Stomach smooth muscle (tissue), 2 donors: Measurements from ENCODE around the gene FAM181A.

Source experiments
- H3K27ac ChIP-seq: one replicate; pipeline ENCODE4 v1.7.0; 2013; ENCODE audit warnings: mild to moderate bottlenecking, low read length, inconsistent platforms
- H3K27me3 ChIP-seq, 2 donors: one replicate each; pipeline ENCODE4 v1.7.0; 2013; ENCODE audit warnings: low read length in 2 of 2; ENCODE audit not compliant: insufficient read depth in 2 of 2, control insufficient read depth in 1 of 2
- H3K36me3 ChIP-seq, 2 donors: one replicate each; pipeline ENCODE4 v1.7.0; 2013; ENCODE audit warnings: low read length in 2 of 2; ENCODE audit not compliant: control insufficient read depth in 2 of 2, insufficient read depth in 2 of 2
- H3K4me1 ChIP-seq: one replicate; pipeline ENCODE4 v1.7.0; 2013; ENCODE audit warnings: low read length; ENCODE audit not compliant: control insufficient read depth, insufficient read depth
- H3K4me3 ChIP-seq, 2 donors: one replicate each; pipeline ENCODE4 v1.7.0; 2013; ENCODE audit warnings: low read length in 2 of 2
- H3K9ac ChIP-seq, 2 donors: one replicate each; pipeline ENCODE4 v1.7.0; 2013; ENCODE audit warnings: low read length in 2 of 2, mild to moderate bottlenecking in 1 of 2
- H3K9me3 ChIP-seq, 2 donors: one replicate each; pipeline ENCODE4 v1.7.0; 2013; ENCODE audit warnings: low read length in 2 of 2; ENCODE audit not compliant: control insufficient read depth in 2 of 2
- donor health status: healthy.
- donor health status: Pancreatic carcinoma.

Gene FAM181A

DNA sequence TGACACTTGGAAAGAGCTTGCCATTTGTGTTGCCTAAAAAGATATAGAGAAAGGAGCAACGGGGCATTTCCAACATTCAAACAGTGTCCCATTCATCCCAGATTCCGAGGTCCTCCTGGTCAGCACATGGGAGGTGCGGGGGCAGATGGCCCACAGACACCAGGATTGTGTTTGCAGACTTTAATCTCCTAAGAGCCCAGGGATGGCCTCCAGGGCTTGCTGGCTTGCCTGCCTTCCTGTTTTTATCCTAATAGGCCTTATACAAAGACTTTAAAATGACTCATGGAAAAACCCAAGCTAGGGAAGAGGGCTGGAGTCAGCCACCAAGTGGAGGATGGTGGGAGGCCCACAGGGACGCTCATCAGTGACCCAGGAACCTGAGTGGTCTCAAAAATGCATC, 21.5 kb upstream of the FAM181A start:
- no peaks in the 10 kb centered on the region for H3K36me3 ChIP-seq
- H3K27ac ChIP-seq = no peak overlapping the region
- H3K4me3 ChIP-seq = no peak overlapping the region
- H3K9ac ChIP-seq = no peak overlapping the region
- H3K9me3 ChIP-seq = no peaks in the 10 kb centered on the region
- H3K27me3 ChIP-seq = peaks cover 0 to 4% of the 10 kb centered on the region in 2 donors
- H3K4me1 ChIP-seq = peaks cover 4% of the 10 kb centered on the region

DNA sequence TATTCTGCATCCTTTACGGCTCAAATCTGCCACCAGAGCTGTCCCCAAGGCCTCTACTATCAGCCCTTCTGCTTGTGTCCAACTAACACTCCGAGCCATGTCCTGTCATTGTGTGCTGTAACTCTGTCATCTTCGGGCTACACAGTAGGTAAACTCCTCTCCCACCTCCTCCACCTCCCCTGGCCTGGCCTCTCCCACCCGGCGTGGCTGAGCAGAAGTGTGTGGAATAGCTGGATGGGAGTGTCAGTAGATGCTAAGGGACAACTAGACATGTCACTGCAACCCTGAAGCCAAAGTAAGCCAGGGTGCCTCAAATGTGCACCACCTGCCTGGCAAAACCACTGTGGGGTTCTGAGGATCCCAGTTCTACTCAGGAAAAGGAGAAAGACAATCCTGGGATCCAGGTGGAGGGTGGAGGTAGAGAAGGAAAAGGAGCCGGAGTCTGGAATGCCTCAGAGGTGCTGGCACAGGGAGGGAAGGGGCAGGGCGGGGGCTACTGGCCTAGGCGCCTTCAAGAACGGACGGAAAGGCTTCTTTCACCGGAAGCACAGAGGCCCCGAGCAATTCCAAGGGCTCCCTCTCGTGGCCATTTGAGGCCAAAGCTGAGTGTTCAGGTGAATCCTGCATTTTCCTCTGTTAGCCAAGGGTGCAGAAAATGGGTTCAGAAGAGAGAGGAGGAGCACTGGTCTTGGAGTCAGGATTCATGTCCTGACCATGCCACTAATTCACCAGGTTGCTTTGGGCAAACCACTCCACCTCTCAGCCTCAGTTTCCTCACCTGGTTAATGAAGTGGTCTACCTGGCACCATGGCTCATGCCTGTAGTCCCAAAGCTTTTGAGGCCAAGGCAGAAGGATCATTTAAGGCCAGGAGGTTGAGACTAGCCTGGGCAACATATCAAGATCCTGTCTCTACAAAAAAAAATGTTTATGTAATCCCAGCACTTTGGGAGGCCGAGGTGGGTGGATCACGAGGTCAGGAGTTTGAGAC, 20.5 kb upstream of the FAM181A start:
- H3K27me3 ChIP-seq = peaks cover 0 to 4% of the 10 kb centered on the region in 2 donors

GRCh38 chr14:93909429-93910128, 17.6 kb upstream of the FAM181A start:
- peaks cover 0 to 3% of the 10 kb centered on the region in 2 donors for H3K9me3 ChIP-seq

More for the DNA sequence above, 20.5 kb upstream of the FAM181A start:
- Histone ChIP-seq H3K36me3 (no peaks in the 10 kb centered on the region), H3K9me3 (no peaks in the 10 kb centered on the region), H3K27ac (no peak overlapping the region), H3K9ac (no peak overlapping the region), H3K4me1 (peaks cover 4% of the 10 kb centered on the region), H3K4me3 (no peak overlapping the region)

GRCh38 chr14:93911975-93912615, 15.0 kb upstream of the FAM181A start:
- no peaks in the 10 kb centered on the region for H3K36me3 ChIP-seq
- H3K4me3 ChIP-seq = no peak overlapping the region
- no peak overlapping the region for H3K27ac ChIP-seq
- peaks cover 0 to 5% of the 10 kb centered on the region in 2 donors for H3K9me3 ChIP-seq
- no peaks in the 10 kb centered on the region for H3K4me1 ChIP-seq
- peaks cover 0 to 2% of the 10 kb centered on the region in 2 donors for H3K27me3 ChIP-seq
- H3K9ac ChIP-seq = no peak overlapping the region

More at GRCh38 chr14:93909429-93910128, 17.6 kb upstream of the FAM181A start:
- Histone ChIP-seq H3K9ac (no peak overlapping the region), H3K36me3 (no peaks in the 10 kb centered on the region), H3K4me1 (peaks cover 4% of the 10 kb centered on the region), H3K4me3 (no peak overlapping the region), H3K27me3 (no peaks in the 10 kb centered on the region), H3K27ac (no peak overlapping the region)

- no peak overlapping the region for H3K27ac ChIP-seq
- H3K9me3 ChIP-seq = peaks cover 0 to 5% of the 10 kb centered on the region in 2 donors
- no peak overlapping the region for H3K9ac ChIP-seq
- no peaks in the 10 kb centered on the region for H3K4me1 ChIP-seq
- H3K4me3 ChIP-seq = no peak overlapping the region
- H3K36me3 ChIP-seq = no peaks in the 10 kb centered on the region
- H3K27me3 ChIP-seq = peaks cover 0 to 2% of the 10 kb centered on the region in 2 donors
Measured at GRCh38 chr14:93912782-93913181, 14.4 kb upstream of the FAM181A start.

- Histone ChIP-seq H3K27me3 (peaks cover 0 to 2% of the 10 kb centered on the region in 2 donors), H3K27ac (no peak overlapping the region), H3K9ac (no peak overlapping the region), H3K9me3 (peaks cover 3 to 5% of the 10 kb centered on the region in 2 donors), H3K36me3 (no peaks in the 10 kb centered on the region), H3K4me1 (no peaks in the 10 kb centered on the region), H3K4me3 (no peak overlapping the region)
Measured at GRCh38 chr14:93914278-93914677, 12.9 kb upstream of the FAM181A start.

DNA sequence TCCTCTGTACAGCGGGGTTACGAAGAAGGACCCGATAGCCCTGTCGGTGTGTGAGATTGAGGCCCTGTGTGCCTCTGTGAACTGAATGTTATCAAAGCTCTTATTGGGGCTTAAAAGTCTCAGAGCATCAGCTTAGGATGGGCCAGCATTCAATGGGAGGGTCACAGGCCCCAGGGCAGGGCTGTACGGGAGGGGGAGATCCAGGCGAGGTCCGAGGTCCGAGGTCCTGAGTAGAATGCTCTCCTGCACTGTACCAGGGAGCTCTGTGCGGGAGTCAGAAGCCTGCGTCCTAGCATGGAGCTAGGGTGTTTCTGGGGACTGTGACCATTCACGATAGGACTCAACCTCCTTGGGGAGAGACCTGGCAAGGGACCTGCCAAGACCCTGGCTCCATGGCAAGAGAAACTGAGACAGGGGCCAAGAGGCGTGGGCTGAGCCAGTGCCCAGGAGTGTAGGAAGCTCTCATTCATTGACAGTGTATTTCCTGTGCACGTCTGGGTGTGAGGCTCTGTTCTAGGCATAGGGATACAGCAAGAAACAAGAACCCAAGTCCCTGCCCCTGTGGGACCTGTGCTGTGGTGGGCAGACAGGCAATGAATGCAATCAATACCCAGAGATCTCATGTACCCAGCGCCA, 12.0 kb upstream of the FAM181A start:
- H3K4me1 ChIP-seq = no peaks in the 10 kb centered on the region
- no peak overlapping the region for H3K4me3 ChIP-seq
- H3K9ac ChIP-seq = no peak overlapping the region
- no peaks in the 10 kb centered on the region for H3K36me3 ChIP-seq
- peaks cover 0 to 2% of the 10 kb centered on the region in 2 donors for H3K27me3 ChIP-seq
- peaks cover 4 to 5% of the 10 kb centered on the region in 2 donors for H3K9me3 ChIP-seq
- H3K27ac ChIP-seq = no peak overlapping the region

DNA sequence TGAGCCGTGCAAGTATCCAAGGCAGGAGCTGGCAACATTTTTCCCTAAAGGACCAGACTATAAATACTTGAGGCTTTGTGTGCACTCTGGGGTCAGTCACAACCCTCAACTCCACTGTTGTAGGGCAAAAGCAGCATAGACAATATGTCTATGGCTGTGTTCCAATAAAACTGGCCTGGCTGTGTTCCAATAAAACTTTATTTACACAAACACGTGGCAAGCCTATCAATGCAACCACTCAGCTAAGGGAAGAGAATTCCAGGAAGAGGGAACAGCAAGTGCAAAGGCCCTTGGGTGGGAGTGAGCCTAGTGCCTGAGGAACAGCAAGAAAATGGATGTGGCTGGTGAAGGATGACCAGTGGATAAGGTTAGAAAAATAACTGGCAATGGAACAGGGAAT, 11.3 kb upstream of the FAM181A start:
- Histone ChIP-seq H3K9me3 (peaks cover 4 to 5% of the 10 kb centered on the region in 2 donors), H3K9ac (no peak overlapping the region), H3K36me3 (no peaks in the 10 kb centered on the region), H3K4me1 (no peaks in the 10 kb centered on the region), H3K27me3 (peaks cover 0 to 2% of the 10 kb centered on the region in 2 donors), H3K4me3 (no peak overlapping the region), H3K27ac (no peak overlapping the region)

DNA sequence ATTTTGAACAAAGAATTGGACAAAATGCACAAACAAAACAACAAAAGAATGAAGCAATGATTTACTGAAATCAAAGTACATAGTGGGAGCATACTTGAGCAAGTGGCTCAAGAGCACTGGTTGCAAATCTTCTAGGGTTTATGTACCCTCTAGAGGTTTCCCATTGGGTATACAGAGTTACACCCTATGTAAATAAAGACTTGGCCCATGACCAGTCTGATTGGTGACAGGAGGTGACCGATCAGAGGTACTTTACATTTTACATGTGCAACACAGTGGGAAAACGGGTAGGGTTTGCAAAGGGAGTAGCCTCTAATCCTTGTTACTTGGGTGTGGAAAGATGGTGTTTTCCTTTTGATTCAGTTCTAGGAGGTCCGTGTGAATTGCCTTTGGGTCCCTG, 10.6 kb upstream of the FAM181A start:
- H3K27ac ChIP-seq = no peak overlapping the region
- H3K27me3 ChIP-seq = peaks cover 0 to 2% of the 10 kb centered on the region in 2 donors
- peaks cover 4 to 5% of the 10 kb centered on the region in 2 donors for H3K9me3 ChIP-seq
- no peaks in the 10 kb centered on the region for H3K4me1 ChIP-seq
- H3K36me3 ChIP-seq = no peaks in the 10 kb centered on the region
- no peak overlapping the region for H3K9ac ChIP-seq
- no peak overlapping the region for H3K4me3 ChIP-seq

DNA sequence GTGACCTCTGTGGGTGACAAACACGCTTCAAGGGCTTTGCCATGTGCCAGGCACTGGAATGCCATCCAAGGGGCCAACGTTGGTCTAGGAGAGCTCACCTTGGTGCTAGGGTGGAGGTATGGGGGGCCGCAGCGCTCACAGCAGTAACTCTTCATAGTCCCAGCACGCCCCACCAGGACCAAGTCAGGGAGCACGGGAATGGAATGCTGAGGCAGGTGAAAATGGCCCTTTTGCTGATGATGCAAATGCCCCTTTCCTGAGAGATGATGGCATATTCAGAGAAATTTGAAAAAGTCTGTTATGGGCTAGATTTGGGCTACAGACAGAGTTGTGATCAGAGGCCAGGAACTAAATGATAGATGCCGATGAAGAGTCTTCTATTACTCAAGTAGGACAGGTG, 10.0 kb upstream of the FAM181A start:
- H3K27ac ChIP-seq = no peak overlapping the region
- no peaks in the 10 kb centered on the region for H3K36me3 ChIP-seq
- peaks cover 4 to 5% of the 10 kb centered on the region in 2 donors for H3K9me3 ChIP-seq
- no peaks in the 10 kb centered on the region for H3K4me1 ChIP-seq
- no peak overlapping the region for H3K9ac ChIP-seq
- H3K27me3 ChIP-seq = peaks cover 0 to 2% of the 10 kb centered on the region in 2 donors
- no peak overlapping the region for H3K4me3 ChIP-seq
